NCI-H1105 (cell line): ENCODE data around the gene DHX58.

ENCODE experiments used
- DNase-seq: peaks from one replicate; lab custom pipeline; 2025; lab: John Stamatoyannopoulos, UW

The DHX58 gene

DNA sequence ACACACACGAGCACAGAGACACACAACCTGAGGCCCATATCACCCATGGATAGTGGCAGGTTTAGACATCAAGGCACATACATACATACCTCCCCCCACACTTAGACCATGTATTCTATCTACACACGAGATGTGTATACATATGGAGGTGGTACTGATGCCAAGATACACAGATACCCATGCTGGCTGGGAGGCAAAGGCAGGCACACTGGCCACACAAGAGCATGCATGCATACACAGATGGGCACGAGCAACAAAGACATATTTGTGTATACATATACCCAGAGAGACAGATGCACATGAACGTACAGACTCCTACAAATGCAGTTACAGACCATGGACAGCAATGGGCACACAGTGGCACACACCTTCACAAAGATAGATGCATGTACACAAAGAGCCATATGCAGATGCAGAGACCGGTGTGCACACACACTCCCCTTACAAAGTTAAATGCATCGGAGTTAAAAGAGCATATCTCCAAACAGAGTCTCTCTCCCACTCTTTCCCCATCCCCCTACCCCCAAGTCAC is 60.1 kb downstream of the DHX58 start:
- no peak for DNase-seq

DNA sequence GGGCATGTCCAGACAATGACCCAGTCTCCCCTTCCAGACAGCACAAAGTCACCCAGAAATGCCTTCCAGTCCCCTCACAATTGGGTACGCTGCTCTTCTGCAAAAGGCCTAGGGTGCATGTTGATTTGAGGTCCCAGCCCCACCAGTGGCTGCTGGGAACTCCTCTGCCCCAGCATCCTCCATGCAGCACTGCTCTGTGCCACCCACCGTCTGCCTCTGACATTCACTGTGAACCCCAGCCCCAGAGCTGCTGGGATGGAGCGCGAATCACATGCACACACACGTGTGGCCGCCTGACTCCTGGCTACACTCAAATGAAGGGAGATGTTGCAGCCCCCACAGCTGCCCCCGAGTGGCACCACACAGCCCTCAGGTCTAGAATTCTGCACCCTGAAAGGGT is 60.9 kb downstream of the DHX58 start:
- DNase-seq: no peak
